Caki2 (cell line): ENCODE data around the gene MPHOSPH9. TPM values are rescaled to one million over a fixed set of nuclear protein-coding genes. Genes with fewer than 3 reads are reported as not detected.

Experiments
- DNase-seq: peaks from one replicate; pipeline ENCODE4 v3.0.0-alpha.2; 2015; ENCODE audit warnings: low read depth
- in situ Hi-C: cut with HindIII; loops from 2 replicates; pipeline ENCODE4 v1.10.0; 2016; ENCODE audit warnings: low sequenced_read_pairs, low pct_unique_long_range_greater_than_20kb, mixed read lengths
- total RNA-seq: library from RNA; depleted of rRNA; stranded (reverse); fragments of >200 nt; shearing (Covaris generic); gene quantifications from 2 replicates; pipeline ENCODE4 v1.2.3, GENCODE V29; 2014; ENCODE audit warnings: low replicate concordance; rRNA removed

The MPHOSPH9 gene
- 31.5 and 34.0 TPM in 2 replicates for total RNA-seq

- in situ Hi-C loops, result loop anchor here (25.0 kb wide), 1 partner anchor 196 kb away; no protein-coding TSS in a partner anchor
- DNase-seq, result peak; percentile 100
These were observed at the start of gene MPHOSPH9, which contains the start of gene MTRFR for GRCh38 chr12:123232807-123233504. TSS of gene MPHOSPH9 (minus strand) at chr12:123233141. CDS start at chr12:123230364, 2,777 bp downstream. TSS of gene MTRFR (plus strand) at chr12:123233436. CDS start at chr12:123253675, 20,239 bp downstream.

- no peak for DNase-seq
- in situ Hi-C loops, result no loop called here
These were observed 49.2 kb upstream of the MPHOSPH9 start for GRCh38 chr12:123282111-123282510.

- DNase-seq, result no peak
- in situ Hi-C loops, result no loop called here
These were observed 48.0 kb upstream of the MPHOSPH9 start for GRCh38 chr12:123280971-123281370.

- in situ Hi-C loops, result no loop called here
- no peak for DNase-seq
These were observed 45.2 kb upstream of the MPHOSPH9 start for GRCh38 chr12:123278101-123278627.

- DNase-seq, result no peak
- in situ Hi-C loops, result no loop called here
These were observed 40.2 kb upstream of the MPHOSPH9 start for GRCh38 chr12:123273166-123273565.

- DNase-seq, result peak; percentile 33
- in situ Hi-C loops, result no loop called here
These were observed 38.2 kb upstream of the MPHOSPH9 start for GRCh38 chr12:123271001-123271668.

GRCh38 chr12:123270214-123271000, 37.5 kb upstream of the MPHOSPH9 start:
- no peak for DNase-seq
- in situ Hi-C loops, result no loop called here

- in situ Hi-C loops, result no loop called here
- DNase-seq, result no peak
These were observed 36.9 kb upstream of the MPHOSPH9 start for GRCh38 chr12:123269896-123270213.

- DNase-seq, result no peak
These were observed 36.5 kb upstream of the MPHOSPH9 start for GRCh38 chr12:123269395-123269892.

GRCh38 chr12:123268850-123269249, 35.9 kb upstream of the MPHOSPH9 start:
- in situ Hi-C loops, result no loop called here
- no peak for DNase-seq

More at GRCh38 chr12:123269395-123269892, 36.5 kb upstream of the MPHOSPH9 start:
- in situ Hi-C loops, result no loop called here

GRCh38 chr12:123267991-123268843, 35.3 kb upstream of the MPHOSPH9 start:
- no peak for DNase-seq
- in situ Hi-C loops, result no loop called here

- in situ Hi-C loops, result no loop called here
- DNase-seq, result no peak
These were observed 34.5 kb upstream of the MPHOSPH9 start for GRCh38 chr12:123267335-123267920.

GRCh38 chr12:123266679-123267277, 33.8 kb upstream of the MPHOSPH9 start:
- in situ Hi-C loops, result no loop called here
- no peak for DNase-seq

- no peak for DNase-seq
- in situ Hi-C loops, result no loop called here
These were observed 33.1 kb upstream of the MPHOSPH9 start for GRCh38 chr12:123265851-123266678.

- DNase-seq, result no peak
These were observed 31.7 kb upstream of the MPHOSPH9 start for GRCh38 chr12:123264642-123265041.

GRCh38 chr12:123263196-123263817, 30.4 kb upstream of the MPHOSPH9 start:
- no peak for DNase-seq
- in situ Hi-C loops, result no loop called here

More at GRCh38 chr12:123264642-123265041, 31.7 kb upstream of the MPHOSPH9 start:
- in situ Hi-C loops, result no loop called here
